ENCODE measurements around the gene MAML1.

Gene MAML1

GRCh38 chr5:179823937-179824744 is 91.5 kb downstream of the MAML1 start:
- no peak for DNase-seq

GRCh38 chr5:179824745-179825112 is 92.1 kb downstream of the MAML1 start:
- no peak for DNase-seq

- no peak for DNase-seq
These were observed 93.1 kb downstream of the MAML1 start for GRCh38 chr5:179825655-179826182.

Measured in CD4-positive, alpha-beta T cell treated with Interleukin-15 for 1 hour (primary cell).